ELR (cell line): ENCODE measurements around the gene CT45A1.
"Not testable (repeated sequence)": the region's sequence is repeated elsewhere in the genome, so short reads cannot be mapped to it uniquely, and the experiment has no call there.

ENCODE experiments used
- DNase-seq: peaks from one replicate; pipeline ENCODE4 v3.0.0-alpha.2; 2015; ENCODE audit warnings: low read depth

CT45A1 gene, protein sequence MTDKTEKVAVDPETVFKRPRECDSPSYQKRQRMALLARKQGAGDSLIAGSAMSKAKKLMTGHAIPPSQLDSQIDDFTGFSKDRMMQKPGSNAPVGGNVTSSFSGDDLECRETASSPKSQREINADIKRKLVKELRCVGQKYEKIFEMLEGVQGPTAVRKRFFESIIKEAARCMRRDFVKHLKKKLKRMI

DNA sequence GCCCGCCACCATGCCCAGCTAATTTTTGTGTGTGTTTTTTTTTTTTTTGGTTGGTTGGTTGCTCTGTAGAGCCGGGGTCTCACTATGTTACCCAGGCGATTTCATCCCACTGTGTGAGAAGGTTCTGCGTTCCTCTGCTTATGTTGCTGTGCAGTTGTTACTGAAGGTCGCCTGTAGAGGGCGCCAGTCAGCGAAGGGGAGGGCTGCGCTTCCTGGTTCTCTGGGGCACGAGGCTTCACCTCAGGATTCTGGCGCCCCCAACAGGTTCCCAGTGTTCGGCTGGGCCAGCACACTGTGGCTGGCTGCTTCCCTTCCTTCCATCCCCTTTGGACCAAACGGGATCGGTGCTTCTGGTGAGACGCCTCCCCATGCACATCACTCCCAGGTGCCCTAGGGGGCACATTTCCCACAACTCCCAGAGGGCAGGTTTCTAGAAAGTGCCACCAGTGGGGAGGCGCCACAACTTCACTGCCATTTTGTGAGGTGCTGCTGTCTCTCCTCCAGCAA lies at the start of gene CT45A1:
Gene CT45A1, plus strand, starts transcription at position 457 of the 507 bp plus-strand sequence. CDS start 5,302 bp downstream, outside the sequence.
- not testable (repeated sequence) for DNase-seq

DNA sequence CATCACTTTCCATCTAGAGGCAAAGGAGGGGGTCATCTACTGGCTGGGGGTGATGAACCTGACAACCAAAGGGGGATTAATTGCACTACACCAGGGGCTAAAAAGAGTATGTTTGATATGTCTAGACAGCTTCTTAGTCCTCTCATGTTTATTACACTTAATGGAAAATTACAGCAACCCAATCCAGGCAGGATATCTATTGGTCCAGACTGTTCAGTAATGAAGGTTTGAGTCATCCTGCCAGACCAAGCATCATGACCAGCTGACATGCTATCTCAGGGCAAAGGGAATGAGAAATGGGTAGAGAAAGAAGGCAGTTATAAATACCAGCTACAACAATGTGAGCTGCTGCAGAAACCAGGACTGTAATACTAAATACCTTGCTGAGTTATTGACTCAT lies 40.5 kb upstream of the CT45A1 start:
- DNase-seq, result not testable (repeated sequence)

DNA sequence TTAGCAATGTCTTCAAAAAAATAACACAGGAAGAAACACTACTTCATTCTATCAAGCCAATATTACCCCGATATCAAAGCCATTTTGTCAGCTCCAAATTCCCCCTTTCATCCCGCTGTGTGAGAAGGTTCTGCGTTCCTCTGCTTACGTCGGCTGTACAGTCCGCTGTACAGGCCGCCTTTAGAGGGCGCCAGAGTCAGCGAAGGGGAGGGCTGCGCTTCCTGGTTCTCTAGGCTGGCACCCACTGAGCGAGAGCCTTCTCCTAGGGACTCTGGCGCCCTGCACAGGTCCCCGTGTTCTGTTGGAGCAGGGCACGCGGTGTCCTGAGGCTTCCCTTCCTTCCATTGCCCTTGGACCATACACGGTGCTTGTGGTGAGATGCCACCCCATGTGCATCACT lies 25.3 kb upstream of the CT45A1 start:
- DNase-seq, result peak; percentile 2

DNA sequence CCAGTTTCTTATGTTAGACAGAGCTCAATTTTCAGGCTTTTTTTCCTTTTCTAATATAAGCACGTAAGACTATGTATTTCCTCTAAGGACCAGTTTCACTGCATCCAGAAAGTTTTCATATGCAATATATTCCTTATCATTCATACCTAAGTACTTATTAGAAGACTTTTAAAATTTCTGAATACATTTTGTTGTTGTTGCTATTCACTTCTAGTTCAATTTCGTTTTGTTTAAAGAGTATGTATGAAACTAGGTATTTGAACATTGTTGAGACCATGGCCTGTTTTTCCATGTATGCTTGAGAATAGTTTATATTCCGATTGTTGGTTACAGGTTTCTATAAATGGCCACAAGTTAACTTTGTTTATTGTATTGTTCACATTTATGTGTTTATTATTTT lies 18.0 kb upstream of the CT45A1 start:
- DNase-seq, result no peak

DNA sequence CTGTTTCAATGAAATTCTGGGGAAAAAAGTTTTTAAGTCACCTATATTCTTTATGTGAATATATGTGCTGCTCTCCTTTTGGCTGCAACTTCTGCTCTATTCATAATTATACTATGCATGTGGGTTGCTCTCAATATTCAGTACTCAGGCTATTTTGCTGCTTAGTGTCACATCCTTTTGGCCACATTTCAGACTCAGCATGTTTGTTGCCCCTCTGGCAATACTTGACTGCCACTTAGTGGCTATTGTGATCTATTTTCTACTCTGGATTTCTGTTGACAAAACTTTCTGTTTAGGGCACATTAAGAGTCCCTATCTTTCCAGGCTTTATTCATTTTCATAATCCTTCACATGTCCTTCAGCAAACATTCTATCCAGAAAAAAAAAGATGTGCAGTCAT lies 15.8 kb upstream of the CT45A1 start:
- no peak for DNase-seq

DNA sequence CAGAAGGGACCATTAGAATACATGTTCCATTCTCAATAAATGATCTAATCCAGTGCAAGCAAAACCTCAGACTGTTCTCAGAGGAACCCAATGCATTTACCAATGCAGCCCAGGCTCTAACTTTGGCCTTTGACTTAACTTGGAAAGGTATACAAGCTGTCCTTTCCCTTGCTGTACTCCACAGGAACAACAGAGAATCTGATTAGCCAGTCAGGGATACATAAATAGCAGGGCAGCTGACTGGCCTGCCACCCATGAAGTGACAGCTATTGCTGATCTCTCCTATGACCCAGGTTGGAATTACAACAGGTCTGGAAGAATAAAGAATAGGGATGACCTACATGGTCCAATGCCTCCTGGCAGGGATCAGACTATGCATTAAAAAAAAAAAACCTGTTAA lies 14.5 kb upstream of the CT45A1 start:
- no peak for DNase-seq

DNA sequence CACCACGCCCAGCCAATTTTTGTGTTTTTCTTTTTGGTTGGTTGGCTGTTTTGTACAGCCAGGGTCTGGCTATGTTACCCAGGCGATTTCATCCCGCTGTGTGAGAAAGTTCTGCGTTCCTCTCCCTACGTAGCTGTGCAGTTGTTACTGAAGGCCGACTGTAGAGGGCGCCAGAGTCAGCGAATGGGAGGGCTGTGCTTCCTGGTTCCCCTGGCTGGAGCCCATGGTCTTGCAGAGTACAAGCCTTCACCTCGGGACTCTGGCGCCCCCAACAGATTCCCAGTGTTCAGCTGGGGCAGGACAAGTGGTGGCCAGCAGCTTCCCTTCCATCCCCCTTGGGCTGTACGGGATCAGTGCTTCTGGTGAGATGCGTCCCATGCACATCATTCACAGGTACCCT lies 5.6 kb upstream of the CT45A1 start:
- peak; percentile 29 for DNase-seq

DNA sequence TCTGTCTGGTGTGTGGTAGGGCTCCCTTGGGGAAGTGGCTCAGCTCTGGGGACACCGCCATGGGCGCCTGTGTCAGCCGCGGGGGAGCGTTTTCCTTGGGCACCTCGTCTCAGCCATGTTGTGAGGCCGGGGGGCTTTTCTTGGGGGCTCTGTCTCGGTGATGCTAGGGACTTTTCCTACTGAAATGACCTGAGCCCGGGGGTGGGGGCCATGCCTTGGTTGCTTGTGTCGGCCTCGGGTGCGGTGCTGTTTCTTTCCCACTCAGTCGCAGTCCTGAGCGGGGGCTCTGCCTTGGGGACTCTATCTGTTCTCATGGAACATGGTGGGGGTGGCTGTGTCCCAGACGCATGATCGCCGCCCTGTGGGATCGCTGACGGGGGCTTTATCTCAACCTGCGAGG lies 356 bp downstream of the CT45A1 start:
- DNase-seq, result no peak

DNA sequence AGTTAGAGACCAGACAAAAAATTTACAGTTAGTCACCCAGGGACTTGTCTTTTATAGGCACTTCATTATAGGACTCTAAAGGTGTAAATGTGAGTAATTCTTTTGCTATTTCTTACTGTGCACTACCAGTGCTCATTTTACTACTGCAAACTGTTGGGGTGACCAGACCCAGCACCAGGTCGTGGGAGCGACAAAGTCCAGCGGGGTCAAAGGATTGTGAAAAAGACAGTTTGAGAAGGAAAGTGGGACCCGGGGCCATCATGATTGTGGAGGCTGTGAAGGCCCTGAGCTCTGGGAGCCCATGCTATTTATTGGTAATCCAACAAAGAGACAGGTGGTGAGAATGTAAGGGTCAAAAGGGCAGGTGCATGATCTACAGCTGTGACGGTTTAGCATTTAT lies 21.2 kb downstream of the CT45A1 start:
- DNase-seq, result not testable (repeated sequence)

DNA sequence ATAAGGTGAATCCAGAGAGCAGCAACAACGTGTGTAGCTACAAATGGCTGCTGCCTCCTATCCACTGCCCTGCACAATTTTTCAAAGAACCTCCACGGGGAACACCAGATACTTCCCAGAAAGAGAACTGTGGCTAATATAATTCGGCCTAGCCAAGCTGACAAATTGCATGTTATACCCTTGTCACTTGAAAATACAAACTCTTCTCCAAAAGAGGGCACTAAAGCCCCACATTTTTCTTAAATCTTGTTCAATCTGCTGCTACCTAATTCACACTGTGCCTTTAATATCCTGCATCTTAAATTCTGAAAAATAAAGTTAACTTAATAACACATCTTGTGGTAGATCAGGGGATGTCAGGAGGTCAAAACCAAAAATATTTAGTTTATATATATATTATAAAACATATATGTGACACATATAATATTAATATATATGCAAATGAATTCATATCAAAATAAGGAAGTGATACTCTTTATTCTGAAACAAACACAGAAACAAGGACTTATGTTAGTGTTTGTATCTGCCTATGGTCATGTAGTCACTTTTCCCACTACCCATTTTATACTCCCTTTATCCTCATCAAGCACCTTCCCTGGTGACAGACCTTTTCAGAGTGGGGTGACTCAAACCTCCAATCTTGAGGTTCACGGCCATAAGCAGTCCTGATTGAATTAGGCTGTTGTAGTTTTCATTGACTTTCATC lies 24.1 kb downstream of the CT45A1 start:
- DNase-seq, result peak; percentile 19

DNA sequence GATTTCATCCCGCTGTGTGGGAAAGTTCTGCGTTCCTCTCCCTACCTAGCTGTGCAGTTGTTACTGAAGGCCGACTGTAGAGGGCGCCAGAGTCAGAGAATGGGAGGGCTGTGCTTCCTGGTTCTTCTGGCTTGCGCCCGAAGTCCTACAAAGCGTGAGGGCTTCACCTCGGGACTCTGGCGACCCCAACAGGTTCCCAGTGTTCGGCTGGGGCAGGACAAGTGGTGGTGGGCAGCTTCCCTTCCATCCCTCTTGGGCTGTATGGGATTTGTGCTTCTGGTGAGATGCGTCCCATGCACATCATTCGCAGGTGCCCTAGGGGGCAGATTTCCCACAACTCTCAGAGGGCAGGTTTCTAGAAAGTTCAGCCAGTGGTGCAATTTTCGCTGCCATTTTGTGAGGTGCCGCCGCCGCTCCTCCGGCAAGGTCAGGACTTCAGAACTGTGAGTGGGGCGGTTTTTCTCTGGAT lies 27.3 kb downstream of the CT45A1 start:
- peak; percentile 46 for DNase-seq

DNA sequence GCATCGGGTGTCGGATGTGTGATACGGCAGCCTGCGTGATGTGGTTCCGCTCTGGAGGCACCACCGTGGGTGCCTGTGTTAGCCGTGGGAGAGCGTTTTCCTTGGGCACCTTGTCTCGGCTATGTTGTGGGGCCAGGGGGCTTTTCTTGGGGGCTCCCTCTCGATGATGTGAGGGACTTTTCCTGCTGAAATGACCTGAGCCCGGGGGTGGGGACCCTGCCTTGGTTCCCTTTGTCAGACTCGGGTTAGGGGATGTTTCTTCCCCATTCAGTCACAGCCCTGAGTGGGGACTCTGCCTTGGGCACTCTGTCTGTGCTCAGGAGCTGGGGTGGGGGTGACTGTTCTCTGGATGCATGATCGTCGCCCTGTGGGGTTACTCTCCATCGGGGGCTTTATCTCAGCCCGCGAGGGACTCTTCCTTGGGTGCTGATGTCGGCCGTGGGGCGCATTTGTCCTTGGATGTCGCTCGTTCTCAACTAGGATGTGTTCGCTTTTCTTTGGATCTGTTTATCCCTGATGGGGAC lies 27.8 kb downstream of the CT45A1 start:
- DNase-seq, result no peak

DNA sequence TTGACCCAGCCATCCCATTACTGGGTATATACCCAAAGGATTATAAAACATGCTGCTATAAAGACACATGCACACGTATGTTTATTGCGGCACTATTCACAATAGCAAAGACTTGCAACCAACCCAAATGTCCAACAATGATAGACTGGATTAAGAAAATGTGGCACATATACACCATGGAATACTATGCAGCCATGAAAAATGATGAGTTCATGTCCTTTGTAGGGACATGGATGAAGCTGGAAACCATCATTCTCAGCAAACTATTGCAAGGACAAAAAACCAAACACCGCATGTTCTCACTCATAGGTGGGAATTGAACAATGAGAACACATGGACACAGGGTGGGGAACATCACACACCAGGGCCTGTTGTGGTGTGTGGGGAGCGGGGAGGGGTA lies 31.3 kb downstream of the CT45A1 start:
- not testable (repeated sequence) for DNase-seq

DNA sequence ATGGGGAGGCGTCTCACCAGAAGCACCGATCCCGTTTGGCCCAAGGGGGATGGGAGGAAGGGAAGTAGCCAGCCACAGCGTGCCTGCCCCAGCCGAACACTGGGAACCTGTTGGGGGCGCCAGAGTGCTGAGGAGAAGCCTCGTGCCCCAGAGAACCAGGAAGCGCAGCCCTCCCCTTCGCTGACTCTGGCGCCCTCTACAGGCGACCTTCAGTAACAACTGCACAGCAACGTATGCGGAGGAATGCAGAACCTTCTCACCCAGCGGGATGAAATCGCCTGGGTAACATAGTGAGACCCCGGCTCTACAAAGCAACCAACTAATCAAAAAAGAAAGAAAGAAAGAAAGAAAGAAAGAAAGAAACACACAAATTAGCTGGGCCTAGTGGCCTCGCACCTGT lies 54.7 kb downstream of the CT45A1 start, which contains the start of gene CT45A3:
Gene CT45A3, minus strand, starts transcription at position 101 of the 400 bp plus-strand sequence. CDS start 3,747 bp downstream, outside the sequence.
- not testable (repeated sequence) for DNase-seq
